CD14-positive monocyte (primary cell): ENCODE measurements around the gene MDN1. TPM values are rescaled to one million over a fixed set of nuclear protein-coding genes. Genes with fewer than 3 reads are reported as not detected.
A peak's percentile ranks its signal among the peaks of the same experiment; 100 is the strongest.
"Not testable (repeated sequence)": the region's sequence is repeated elsewhere in the genome, so short reads cannot be mapped to it uniquely, and the experiment has no call there.

ENCODE experiments used
- DNase-seq, 3 donors: peaks; one replicate each; pipeline ENCODE4 v3.0.0-alpha.2; 2011 to 2022
- H2AFZ ChIP-seq: 2 replicates; pipeline ENCODE4 v1.6.0; 2012; ENCODE audit warnings: mild to moderate bottlenecking, low read depth, low read length, inconsistent platforms; ENCODE audit not compliant: insufficient read depth, poor library complexity, severe bottlenecking
- H3K27ac ChIP-seq, 2 donors: 1 replicate in 1 of 2; 2 replicates in 1 of 2; pipeline ENCODE4 v1.5.1; 2012 to 2013; ENCODE audit warnings: low read length in 2 of 2, control low read depth in 1 of 2, inconsistent platforms in 1 of 2, low read depth in 1 of 2, mild to moderate bottlenecking in 1 of 2
- H3K27me3 ChIP-seq, 2 donors: one replicate each; pipeline versions ENCODE4 v1.6.0 to v1.6.1; 2011 to 2013; ENCODE audit warnings: low read length in 2 of 2; ENCODE audit not compliant: control insufficient read depth in 2 of 2, insufficient read depth in 2 of 2
- H3K36me3 ChIP-seq, 2 donors: replicated peaks in 1 of 2; 1 replicate in 1 of 2; 2 replicates in 1 of 2; pipeline versions ENCODE4 v1.5.1 to v1.6.1; 2012 to 2013; ENCODE audit warnings: low read length in 2 of 2, control low read depth in 1 of 2, inconsistent platforms in 1 of 2, mild to moderate bottlenecking in 1 of 2; ENCODE audit not compliant: insufficient read depth in 2 of 2, control insufficient read depth in 1 of 2
- H3K4me1 ChIP-seq, 2 donors: 1 replicate in 1 of 2; 2 replicates in 1 of 2; pipeline versions ENCODE4 v1.5.1 to v1.6.1; 2012 to 2013; ENCODE audit warnings: low read length in 2 of 2, control low read depth in 1 of 2, inconsistent platforms in 1 of 2, mild to moderate bottlenecking in 1 of 2, moderate library complexity in 1 of 2; ENCODE audit not compliant: insufficient read depth in 2 of 2, control insufficient read depth in 1 of 2
- H3K4me2 ChIP-seq: replicated peaks from 2 replicates; pipeline ENCODE3; 2012; ENCODE audit warnings: low read length, moderate library complexity, mild to moderate bottlenecking; ENCODE audit not compliant: poor library complexity, severe bottlenecking; ENCODE audit errors: extremely low read depth
- H3K4me3 ChIP-seq, 3 experiments: fragments of 200-600 bp in 1 of 3; sonication (generic) in 1 of 3; replicated peaks in 1 of 3; 1 replicate in 2 of 3; 2 replicates in 1 of 3; pipeline ENCODE4 v1.5.1; 2011 to 2013; ENCODE audit warnings: low read length in 3 of 3, mild to moderate bottlenecking in 3 of 3, control low read depth in 2 of 3, low read depth in 2 of 3, inconsistent platforms in 1 of 3, moderate library complexity in 1 of 3
- H3K79me2 ChIP-seq: 2 replicates; pipeline ENCODE4 v1.6.0; 2012; ENCODE audit warnings: mild to moderate bottlenecking, control low read depth, inconsistent platforms, low read length, moderate library complexity; ENCODE audit not compliant: insufficient read depth
- H3K9ac ChIP-seq: 2 replicates; pipeline ENCODE4 v1.6.0; 2017; ENCODE audit warnings: low read length, mild to moderate bottlenecking; ENCODE audit not compliant: insufficient read depth, poor library complexity, severe bottlenecking
- H3K9me3 ChIP-seq, 2 donors: replicated peaks in 1 of 2; 1 replicate in 1 of 2; 2 replicates in 1 of 2; pipeline versions ENCODE4 v1.5.1 to v1.6.1; 2012 to 2013; ENCODE audit warnings: low read length in 2 of 2, control low read depth in 1 of 2; ENCODE audit not compliant: control insufficient read depth in 1 of 2, insufficient read depth in 1 of 2
- H4K20me1 ChIP-seq: 2 replicates; pipeline ENCODE4 v1.6.0; 2012; ENCODE audit warnings: mild to moderate bottlenecking, low read length, control low read depth, moderate library complexity; ENCODE audit not compliant: insufficient read depth
- H3K27ac Mint-ChIP-seq, 7 donors: one replicate each; pipeline ENCODE4 v1.8.0; 2020; ENCODE audit warnings: mild to moderate bottlenecking in 7 of 7, mixed read lengths in 7 of 7, moderate library complexity in 6 of 7, inconsistent platforms in 2 of 7
- H3K27me3 Mint-ChIP-seq, 3 donors: one replicate each; pipeline ENCODE4 v1.8.0; 2021 to 2022; ENCODE audit warnings: low read depth in 3 of 3, mild to moderate bottlenecking in 3 of 3, mixed read lengths in 3 of 3, moderate library complexity in 3 of 3, inconsistent platforms in 1 of 3
- H3K36me3 Mint-ChIP-seq, 2 donors: one replicate each; pipeline ENCODE4 v1.8.0; 2020; ENCODE audit warnings: mixed read lengths in 2 of 2, inconsistent platforms in 1 of 2, mild to moderate bottlenecking in 1 of 2
- H3K4me1 Mint-ChIP-seq: one replicate; pipeline ENCODE4 v1.8.0; 2020; ENCODE audit warnings: mild to moderate bottlenecking, mixed read lengths
- H3K4me3 Mint-ChIP-seq, 2 donors: one replicate each; pipeline ENCODE4 v1.8.0; 2020; ENCODE audit warnings: mild to moderate bottlenecking in 2 of 2, mixed read lengths in 2 of 2, moderate library complexity in 1 of 2
- H3K9me3 Mint-ChIP-seq, 7 donors: one replicate each; pipeline ENCODE4 v1.8.0; 2020 to 2022; ENCODE audit warnings: mixed read lengths in 7 of 7, mild to moderate bottlenecking in 6 of 7, moderate library complexity in 6 of 7, inconsistent platforms in 2 of 7
- WGBS: methylation state at CpG from one replicate; pipeline ENCODE4 v1.1.5; 2013; ENCODE audit warnings: missing lambda C conversion rate; ENCODE audit not compliant: insufficient coverage; 5-methylcytosine and 5-hydroxymethylcytosine counted together
- intact Hi-C, 2 donors: fragments of 100-400 bp; cut with micrococcal nuclease; formaldehyde crosslinking; loops; one replicate each; pipeline versions ENCODE4 v1.15.0 to v1.15.1; 2023
- polyA plus RNA-seq, 3 donors: library from polyadenylated mRNA; depleted of rRNA in 1 of 3; unstranded in 2 of 3; stranded (reverse) in 1 of 3; fragments of 300-500 nt in 2 of 3; fragments of >200 nt in 1 of 3; fragmentation: Illumina TruSeq in 2 of 3; gene quantifications; 1 replicate in 2 of 3; 2 replicates in 1 of 3; pipeline ENCODE4 v1.2.3, GENCODE V29; 2012 to 2021
- TF ChIP-seq, protein P1 (sequence below): fragments of 200-600 bp; IDR thresholded peaks from one replicate; pipeline ENCODE4 v1.8.0; 2022; ENCODE audit warnings: antibody characterized with exemption, mild to moderate bottlenecking

MDN1 gene
- polyA plus RNA-seq, 3 donors = 0.61 to 6.6 (median 1.8) TPM

DNA sequence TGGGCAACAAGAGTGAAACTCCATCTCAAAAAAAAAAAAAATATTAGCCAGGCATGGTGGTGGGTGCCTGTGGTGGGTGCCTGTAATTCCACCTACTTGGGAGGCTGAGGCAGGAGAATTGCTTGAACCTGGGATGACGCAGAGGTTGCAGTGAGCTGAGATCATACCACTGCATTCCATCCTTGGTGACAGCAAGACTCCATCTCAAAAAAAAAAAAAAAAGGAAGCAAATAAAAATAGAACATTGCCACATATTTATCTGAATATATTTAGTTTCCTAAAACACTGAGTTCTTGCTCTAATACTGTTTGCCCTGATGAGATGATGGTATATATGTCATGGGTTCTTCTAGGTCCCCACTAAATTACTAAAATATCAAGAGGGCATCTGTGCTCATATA lies 38.4 kb upstream of the MDN1 start:
- H3K9me3 Mint-ChIP-seq = no peaks in the 10 kb centered on the region
- DNase-seq = peak in 1 of 3 donors; percentile 4
- H4K20me1 ChIP-seq = no peaks in the 10 kb centered on the region
- no CpG with 5 or more reads among the region's 1 CpG for WGBS
- H3K27me3 ChIP-seq = no peaks in the 10 kb centered on the region
- peak overlapping the region in 1 of 2 donors; percentile 14 for H3K27ac ChIP-seq
- H3K36me3 ChIP-seq = peaks cover 69 to 91% of the 10 kb centered on the region in 2 donors
- H3K4me3 ChIP-seq = no peak overlapping the region
- peaks cover 0 to 2% (median 0%) of the 10 kb centered on the region in 3 donors for H3K27me3 Mint-ChIP-seq
- no peak overlapping the region for H2AFZ ChIP-seq
- H3K9ac ChIP-seq = no peak overlapping the region
- peaks cover 4 to 6% of the 10 kb centered on the region in 2 donors for H3K4me1 ChIP-seq
- peaks cover 71 to 96% of the 10 kb centered on the region in 2 donors for H3K36me3 Mint-ChIP-seq
- H3K27ac Mint-ChIP-seq = peak overlapping the region in 2 of 7 donors; percentile 45 to 69
- H3K9me3 ChIP-seq = no peaks in the 10 kb centered on the region
- TF ChIP-seq, protein P1, sequence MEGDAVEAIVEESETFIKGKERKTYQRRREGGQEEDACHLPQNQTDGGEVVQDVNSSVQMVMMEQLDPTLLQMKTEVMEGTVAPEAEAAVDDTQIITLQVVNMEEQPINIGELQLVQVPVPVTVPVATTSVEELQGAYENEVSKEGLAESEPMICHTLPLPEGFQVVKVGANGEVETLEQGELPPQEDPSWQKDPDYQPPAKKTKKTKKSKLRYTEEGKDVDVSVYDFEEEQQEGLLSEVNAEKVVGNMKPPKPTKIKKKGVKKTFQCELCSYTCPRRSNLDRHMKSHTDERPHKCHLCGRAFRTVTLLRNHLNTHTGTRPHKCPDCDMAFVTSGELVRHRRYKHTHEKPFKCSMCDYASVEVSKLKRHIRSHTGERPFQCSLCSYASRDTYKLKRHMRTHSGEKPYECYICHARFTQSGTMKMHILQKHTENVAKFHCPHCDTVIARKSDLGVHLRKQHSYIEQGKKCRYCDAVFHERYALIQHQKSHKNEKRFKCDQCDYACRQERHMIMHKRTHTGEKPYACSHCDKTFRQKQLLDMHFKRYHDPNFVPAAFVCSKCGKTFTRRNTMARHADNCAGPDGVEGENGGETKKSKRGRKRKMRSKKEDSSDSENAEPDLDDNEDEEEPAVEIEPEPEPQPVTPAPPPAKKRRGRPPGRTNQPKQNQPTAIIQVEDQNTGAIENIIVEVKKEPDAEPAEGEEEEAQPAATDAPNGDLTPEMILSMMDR = no peak
- no peaks in the 10 kb centered on the region for H3K79me2 ChIP-seq
- H3K4me3 Mint-ChIP-seq = no peak overlapping the region
- intact Hi-C loops = no loop called here
- H3K4me2 ChIP-seq = no peak overlapping the region
- H3K4me1 Mint-ChIP-seq = peaks cover 8% of the 10 kb centered on the region

DNA sequence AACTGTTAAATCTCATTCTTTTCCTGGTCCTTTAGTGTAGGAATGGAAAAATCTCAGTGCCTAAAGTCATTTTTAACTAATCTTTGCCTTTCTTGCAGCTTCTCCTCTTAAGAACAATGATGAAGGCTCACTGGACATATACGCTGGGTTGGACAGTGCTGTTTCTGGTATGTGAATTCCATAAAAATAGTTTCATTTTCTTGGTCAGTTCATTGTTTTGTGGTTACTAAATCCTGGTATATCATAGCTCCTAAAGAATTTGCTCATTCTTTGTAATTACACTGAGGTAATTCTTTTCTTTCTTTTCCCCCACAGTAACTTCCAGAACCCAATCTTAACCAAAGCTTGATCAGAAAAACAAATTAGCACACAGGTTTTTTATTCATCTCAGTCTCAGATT lies 33.5 kb upstream of the MDN1 start:
- no CpG with 5 or more reads among the region's 1 CpG for WGBS

DNA sequence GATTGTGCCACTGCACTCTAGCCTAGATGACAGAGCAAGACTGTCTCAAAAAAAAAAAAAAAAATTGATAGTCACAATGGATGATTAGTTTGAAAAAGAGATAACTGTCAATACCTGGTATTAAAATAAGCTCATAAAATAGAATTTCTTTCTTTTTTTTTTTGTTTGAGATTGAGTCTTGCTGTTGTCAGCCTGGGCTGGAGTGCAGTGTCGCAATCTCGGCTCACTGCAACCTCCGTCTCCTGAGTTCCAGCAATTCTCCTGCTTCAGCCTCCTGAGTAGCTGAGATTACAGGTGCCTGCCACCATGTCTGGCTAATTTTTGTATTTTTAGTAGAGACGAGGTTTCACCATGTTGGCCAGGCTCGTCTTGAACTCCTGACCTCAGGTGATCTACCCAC lies 27.9 kb upstream of the MDN1 start:
- peaks cover 26 to 64% of the 10 kb centered on the region in 2 donors for H3K36me3 ChIP-seq
- H3K4me2 ChIP-seq, H2AFZ ChIP-seq, H3K4me1 ChIP-seq, H3K4me3 ChIP-seq, H3K27me3 Mint-ChIP-seq, H3K4me1 Mint-ChIP-seq, DNase-seq, H3K27me3 ChIP-seq, intact Hi-C loops, H3K4me3 Mint-ChIP-seq, H3K9me3 ChIP-seq, H3K9me3 Mint-ChIP-seq, H4K20me1 ChIP-seq, H3K27ac Mint-ChIP-seq, H3K9ac ChIP-seq, H3K27ac ChIP-seq: not testable (repeated sequence)
- WGBS = no CpG with 5 or more reads among the region's 5 CpGs
- peaks cover 22% of the 10 kb centered on the region for H3K79me2 ChIP-seq
- peaks cover 37 to 62% of the 10 kb centered on the region in 2 donors for H3K36me3 Mint-ChIP-seq

More for the DNA sequence above, 33.5 kb upstream of the MDN1 start:
- no peak for DNase-seq
- H3K27ac Mint-ChIP-seq = peak overlapping the region in 1 of 7 donors; percentile 2
- intact Hi-C loops = no loop called here
- H3K9me3 Mint-ChIP-seq = no peaks in the 10 kb centered on the region
- TF ChIP-seq, protein P1 = no peak
- H3K4me1 ChIP-seq = peaks cover 2 to 3% of the 10 kb centered on the region in 2 donors
- peaks cover 71 to 91% of the 10 kb centered on the region in 2 donors for H3K36me3 Mint-ChIP-seq
- H3K9ac ChIP-seq = no peak overlapping the region
- no peak overlapping the region for H2AFZ ChIP-seq
- H3K27ac ChIP-seq = no peak overlapping the region
- H3K9me3 ChIP-seq = no peaks in the 10 kb centered on the region
- H3K4me3 ChIP-seq = no peak overlapping the region
- no peak overlapping the region for H3K4me3 Mint-ChIP-seq
- H4K20me1 ChIP-seq = no peaks in the 10 kb centered on the region
- H3K4me1 Mint-ChIP-seq = peaks cover 6% of the 10 kb centered on the region
- H3K27me3 ChIP-seq = no peaks in the 10 kb centered on the region
- no peaks in the 10 kb centered on the region for H3K27me3 Mint-ChIP-seq
- H3K36me3 ChIP-seq = peaks cover 61 to 89% of the 10 kb centered on the region in 2 donors
- H3K79me2 ChIP-seq = no peaks in the 10 kb centered on the region
- H3K4me2 ChIP-seq = no peak overlapping the region
